ENCODE results near the gene LTBP2. TPM values are rescaled to one million over a fixed set of nuclear protein-coding genes. Genes with fewer than 3 reads are reported as not detected.

Gene LTBP2
- total and polyA plus RNA-seq, 8 donors, result 2.9 to 36.2 (median 7.9) TPM

DNA sequence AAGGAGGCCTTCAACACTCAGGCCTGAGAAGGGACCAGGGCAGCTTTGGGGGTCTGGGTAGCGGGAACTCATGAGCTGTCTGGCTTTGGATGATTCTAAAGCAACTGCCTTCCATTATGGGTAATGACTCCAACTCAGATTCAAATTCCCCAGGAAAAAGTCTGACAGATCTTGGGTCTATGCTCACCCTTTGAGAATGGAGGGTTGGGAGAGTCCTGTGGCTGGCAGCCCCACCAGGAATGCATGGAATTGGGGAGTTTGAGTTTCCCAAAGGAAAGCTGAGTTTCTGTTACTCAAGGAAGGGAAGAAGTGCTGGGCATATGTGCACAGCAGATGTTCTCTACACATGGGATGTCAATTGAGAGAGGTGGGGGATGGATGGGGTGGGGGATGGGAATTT is 22.4 kb upstream of the LTBP2 start:
- Histone ChIP-seq H3K27me3 (peaks cover 0 to 12% (median 0%) of the 10 kb centered on the region in 3 donors), H3K27ac (no peak overlapping the region), H3K9me3 (no peaks in the 10 kb centered on the region), H3K4me3 (no peak overlapping the region), H3K36me3 (no peaks in the 10 kb centered on the region), H3K4me1 (peaks cover 0 to 20% (median 2%) of the 10 kb centered on the region in 4 donors)
- intact Hi-C loops (cut with DNase I; ENCODE audit: low total_unique reads), result no loop called here
- no peak for DNase-seq
- no peak for TF ChIP-seq POLR2AphosphoS5 (IDR thresholded peaks at IDR 0.05)
- TF ChIP-seq POLR2A (IDR thresholded peaks at IDR 0.05), result no peak
- TF ChIP-seq EP300 (IDR thresholded peaks at IDR 0.05), result no peak
- WGBS, 5 donors, result 95 to 100% (median 97%) methylated on average over 1 of the region's 1 CpG

DNA sequence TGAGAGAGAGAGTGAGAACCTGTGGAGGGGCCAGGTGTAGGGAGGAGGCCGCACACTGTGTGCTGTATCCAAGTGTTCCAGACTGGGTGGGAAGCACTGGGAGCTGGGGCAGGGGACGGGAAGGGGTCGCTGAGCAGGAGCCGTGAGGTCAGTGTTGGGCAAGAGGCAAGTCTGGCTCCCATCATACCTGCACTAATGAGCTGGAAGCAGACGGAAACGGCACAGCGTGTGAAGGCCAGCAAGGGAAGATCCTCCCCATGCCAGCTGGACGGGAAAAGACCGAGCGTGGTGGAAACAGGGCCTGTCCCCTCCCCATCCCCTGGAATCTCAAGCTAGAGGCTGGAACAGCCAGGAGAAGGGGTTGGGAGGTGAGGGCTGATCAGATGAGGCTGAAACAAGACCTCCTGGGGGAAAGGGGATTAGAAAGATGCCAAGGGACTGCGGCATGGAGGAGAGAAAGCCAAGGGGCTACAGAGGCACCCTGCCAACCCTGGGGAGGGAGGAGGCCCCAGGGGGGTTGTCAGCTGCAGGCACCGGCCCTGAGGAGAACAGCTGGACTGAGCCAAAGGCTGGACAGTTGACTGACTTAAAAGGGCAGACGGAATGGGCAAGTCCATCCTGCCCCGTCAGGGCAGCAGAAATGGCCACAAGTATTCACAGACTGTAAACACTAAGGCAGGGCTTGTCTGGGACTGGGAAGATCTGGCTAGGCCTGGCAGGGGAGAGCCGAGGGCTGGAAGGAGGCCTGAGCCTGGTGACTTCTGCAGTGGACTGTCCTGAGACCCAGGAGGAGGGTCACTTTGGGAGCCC is 19.0 kb upstream of the LTBP2 start:
- no peak overlapping the region for H3K27ac ChIP-seq

GRCh38 chr14:74628418-74628817 is 16.4 kb upstream of the LTBP2 start:
- Histone ChIP-seq H3K9me3 (no peaks in the 10 kb centered on the region), H3K36me3 (no peaks in the 10 kb centered on the region), H3K27me3 (no peaks in the 10 kb centered on the region), H3K4me3 (no peak overlapping the region), H3K4me1 (peaks cover 0 to 4% (median under 1%) of the 10 kb centered on the region in 4 donors), H3K27ac (no peak overlapping the region)
- TF ChIP-seq POLR2A (IDR thresholded peaks at IDR 0.05) (no peak), EP300 (IDR thresholded peaks at IDR 0.05) (no peak), POLR2AphosphoS5 (IDR thresholded peaks at IDR 0.05) (no peak)
- TF ChIP-seq, protein P1, sequence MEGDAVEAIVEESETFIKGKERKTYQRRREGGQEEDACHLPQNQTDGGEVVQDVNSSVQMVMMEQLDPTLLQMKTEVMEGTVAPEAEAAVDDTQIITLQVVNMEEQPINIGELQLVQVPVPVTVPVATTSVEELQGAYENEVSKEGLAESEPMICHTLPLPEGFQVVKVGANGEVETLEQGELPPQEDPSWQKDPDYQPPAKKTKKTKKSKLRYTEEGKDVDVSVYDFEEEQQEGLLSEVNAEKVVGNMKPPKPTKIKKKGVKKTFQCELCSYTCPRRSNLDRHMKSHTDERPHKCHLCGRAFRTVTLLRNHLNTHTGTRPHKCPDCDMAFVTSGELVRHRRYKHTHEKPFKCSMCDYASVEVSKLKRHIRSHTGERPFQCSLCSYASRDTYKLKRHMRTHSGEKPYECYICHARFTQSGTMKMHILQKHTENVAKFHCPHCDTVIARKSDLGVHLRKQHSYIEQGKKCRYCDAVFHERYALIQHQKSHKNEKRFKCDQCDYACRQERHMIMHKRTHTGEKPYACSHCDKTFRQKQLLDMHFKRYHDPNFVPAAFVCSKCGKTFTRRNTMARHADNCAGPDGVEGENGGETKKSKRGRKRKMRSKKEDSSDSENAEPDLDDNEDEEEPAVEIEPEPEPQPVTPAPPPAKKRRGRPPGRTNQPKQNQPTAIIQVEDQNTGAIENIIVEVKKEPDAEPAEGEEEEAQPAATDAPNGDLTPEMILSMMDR (IDR thresholded peaks at IDR 0.05), result no peak
- intact Hi-C loops (cut with DNase I; ENCODE audit: low total_unique reads), result no loop called here
- no peak for DNase-seq
- WGBS, 5 donors, result 71 to 84% (median 78%) methylated on average over 5 of the region's 5 CpGs

More for the DNA sequence above, 19.0 kb upstream of the LTBP2 start:
- TF ChIP-seq, protein P1 (IDR thresholded peaks at IDR 0.05), result no peak
- TF ChIP-seq EP300 (IDR thresholded peaks at IDR 0.05) (no peak), POLR2A (IDR thresholded peaks at IDR 0.05) (no peak), POLR2AphosphoS5 (IDR thresholded peaks at IDR 0.05) (no peak)
- no peak for DNase-seq
- H3K36me3 ChIP-seq, result no peaks in the 10 kb centered on the region
- WGBS, 5 donors, result 77 to 84% (median 80%) methylated on average over 15 of the region's 15 CpGs
- intact Hi-C loops (cut with DNase I; ENCODE audit: low total_unique reads), result no loop called here
- peaks cover 0 to 8% (median 2%) of the 10 kb centered on the region in 4 donors for H3K4me1 ChIP-seq
- H3K27me3 ChIP-seq, result no peaks in the 10 kb centered on the region
- H3K9me3 ChIP-seq, result no peaks in the 10 kb centered on the region
- H3K4me3 ChIP-seq, result no peak overlapping the region

GRCh38 chr14:74627076-74627475 is 15.0 kb upstream of the LTBP2 start:
- Histone ChIP-seq H3K4me1 (no peaks in the 10 kb centered on the region), H3K4me3 (no peak overlapping the region), H3K27me3 (no peaks in the 10 kb centered on the region), H3K9me3 (no peaks in the 10 kb centered on the region), H3K27ac (no peak overlapping the region), H3K36me3 (no peaks in the 10 kb centered on the region)
- DNase-seq, result no peak
- intact Hi-C loops (cut with DNase I; ENCODE audit: low total_unique reads), result no loop called here
- TF ChIP-seq, protein P1 (IDR thresholded peaks at IDR 0.05), result no peak
- TF ChIP-seq POLR2AphosphoS5 (IDR thresholded peaks at IDR 0.05), result no peak
- TF ChIP-seq POLR2A (IDR thresholded peaks at IDR 0.05), result no peak
- TF ChIP-seq EP300 (IDR thresholded peaks at IDR 0.05), result no peak
- WGBS, 5 donors, result 76 to 83% (median 79%) methylated on average over 8 of the region's 8 CpGs

DNA sequence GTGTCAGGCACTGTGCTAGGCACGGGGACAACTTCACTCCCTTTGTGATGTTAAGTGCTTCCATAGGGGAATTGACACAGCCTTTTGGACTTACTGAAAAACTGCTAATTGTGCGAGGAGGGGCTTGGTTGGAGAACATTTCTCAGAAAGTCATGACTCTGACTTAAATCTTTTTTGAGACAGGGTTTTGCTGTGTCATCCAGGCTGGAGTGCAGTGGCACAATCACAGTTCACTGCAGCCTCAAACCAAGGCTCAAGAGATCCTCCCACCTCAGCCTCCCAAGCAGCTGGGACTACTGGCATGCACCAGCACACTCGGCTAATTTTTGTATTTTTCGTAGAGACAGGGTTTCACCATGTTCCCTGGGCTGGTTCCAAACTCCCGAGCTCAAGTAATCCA is 10.2 kb upstream of the LTBP2 start:
- Histone ChIP-seq H3K27me3 (peaks cover 0 to 16% (median 0%) of the 10 kb centered on the region in 3 donors), H3K36me3 (no peaks in the 10 kb centered on the region), H3K27ac (peak overlapping the region in 1 of 5 donors; percentile 2), H3K4me3 (no peak overlapping the region), H3K9me3 (no peaks in the 10 kb centered on the region), H3K4me1 (peaks cover 10 to 41% (median 15%) of the 10 kb centered on the region in 4 donors)
- TF ChIP-seq, protein P1 (IDR thresholded peaks at IDR 0.05), result no peak
- TF ChIP-seq POLR2A (IDR thresholded peaks at IDR 0.05) (no peak), EP300 (IDR thresholded peaks at IDR 0.05) (no peak), POLR2AphosphoS5 (IDR thresholded peaks at IDR 0.05) (no peak)
- no peak for DNase-seq
- intact Hi-C loops (cut with DNase I; ENCODE audit: low total_unique reads), result no loop called here
- WGBS, 5 donors, result 79 to 88% (median 84%) methylated on average over 5 of the region's 5 CpGs

Measured in stomach (tissue), 9 donors.